ENCODE data around the gene PDIA4. TPM values are rescaled to one million over a fixed set of nuclear protein-coding genes. Genes with fewer than 3 reads are reported as not detected.
"Not testable (repeated sequence)": the region's sequence is repeated elsewhere in the genome, so short reads cannot be mapped to it uniquely, and the experiment has no call there.

PDIA4 gene
- total RNA-seq, 1 experiment from 2014 or later, result 275 TPM

- no peak for DNase-seq (ENCODE audit: low spot score)
These were observed 3.1 kb upstream of the PDIA4 start for GRCh38 chr7:149031353-149031910.

- not testable (repeated sequence) for DNase-seq (ENCODE audit: low spot score)
These were observed 2.1 kb upstream of the PDIA4 start for GRCh38 chr7:149030439-149030838.

GRCh38 chr7:149027611-149028345 lies 527 bp downstream of the PDIA4 start:
- DNase-seq (ENCODE audit: low spot score), result no peak

GRCh38 chr7:149027055-149027454 lies 1.2 kb downstream of the PDIA4 start:
- DNase-seq (ENCODE audit: low spot score), result no peak

GRCh38 chr7:149023662-149024061 lies 4.6 kb downstream of the PDIA4 start:
- DNase-seq (ENCODE audit: low spot score), result no peak

GRCh38 chr7:149022756-149023360 lies 5.4 kb downstream of the PDIA4 start:
- DNase-seq (ENCODE audit: low spot score), result no peak

GRCh38 chr7:149021725-149022062 lies 6.6 kb downstream of the PDIA4 start:
- DNase-seq (ENCODE audit: low spot score), result no peak

GRCh38 chr7:149020483-149020882 lies 7.8 kb downstream of the PDIA4 start:
- DNase-seq (ENCODE audit: low spot score), result no peak

GRCh38 chr7:149016876-149017275 lies 11.4 kb downstream of the PDIA4 start:
- no peak for DNase-seq (ENCODE audit: low spot score)

- no peak for DNase-seq (ENCODE audit: low spot score)
These were observed 14.0 kb downstream of the PDIA4 start for GRCh38 chr7:149014309-149014708.

- DNase-seq (ENCODE audit: low spot score), result no peak
These were observed 14.4 kb downstream of the PDIA4 start for GRCh38 chr7:149013876-149014275.

- not testable (repeated sequence) for DNase-seq (ENCODE audit: low spot score)
These were observed 15.6 kb downstream of the PDIA4 start for GRCh38 chr7:149012730-149013129.

GRCh38 chr7:149011491-149011890 lies 16.8 kb downstream of the PDIA4 start:
- no peak for DNase-seq (ENCODE audit: low spot score)

- no peak for DNase-seq (ENCODE audit: low spot score)
These were observed 17.9 kb downstream of the PDIA4 start for GRCh38 chr7:149010451-149010850.

GRCh38 chr7:149009527-149009926 lies 18.8 kb downstream of the PDIA4 start:
- no peak for DNase-seq (ENCODE audit: low spot score)

GRCh38 chr7:149007611-149008010 lies 20.7 kb downstream of the PDIA4 start:
- no peak for DNase-seq (ENCODE audit: low spot score)

GRCh38 chr7:149007146-149007545 lies 21.2 kb downstream of the PDIA4 start:
- no peak for DNase-seq (ENCODE audit: low spot score)

GRCh38 chr7:149006345-149006725 lies 22.0 kb downstream of the PDIA4 start:
- DNase-seq (ENCODE audit: low spot score), result no peak

GRCh38 chr7:149005427-149006344 lies 22.6 kb downstream of the PDIA4 start:
- DNase-seq (ENCODE audit: low spot score), result peak; percentile 44

GRCh38 chr7:149004405-149005370 lies 23.6 kb downstream of the PDIA4 start:
- DNase-seq (ENCODE audit: low spot score), result no peak
